Smooth muscle cell (in vitro differentiated cells): ENCODE data around the gene PDGFA. TPM values are rescaled to one million over a fixed set of nuclear protein-coding genes. Genes with fewer than 3 reads are reported as not detected.

Source experiments
- DNase-seq: peaks from one replicate; lab custom pipeline; 2025; ENCODE audit not compliant: unreplicated experiment; lab: John Stamatoyannopoulos, UW
- H2AFZ ChIP-seq: fragments of 200-600 bp; sonication (generic); 2 replicates; pipeline ENCODE4 v1.6.0; 2016; ENCODE audit warnings: antibody characterized with exemption, low read depth, mild to moderate bottlenecking
- H3F3A ChIP-seq: fragments of 200-600 bp; sonication (generic); 2 replicates; pipeline ENCODE4 v1.6.0; 2017; ENCODE audit warnings: antibody characterized with exemption, low read depth
- H3K27ac ChIP-seq: fragments of 200-600 bp; sonication (generic); 2 replicates; pipeline ENCODE4 v1.5.1; 2016; ENCODE audit warnings: low read depth, mild to moderate bottlenecking
- H3K27me3 ChIP-seq: fragments of 200-600 bp; sonication (generic); 2 replicates; pipeline ENCODE4 v1.6.1; 2016; ENCODE audit warnings: low read depth, mild to moderate bottlenecking
- H3K36me3 ChIP-seq: fragments of 200-600 bp; sonication (generic); 2 replicates; pipeline ENCODE4 v1.5.1; 2016; ENCODE audit warnings: low read depth
- H3K4me1 ChIP-seq: fragments of 200-600 bp; sonication (generic); 2 replicates; pipeline ENCODE4 v1.5.1; 2016; ENCODE audit warnings: low read depth
- H3K4me2 ChIP-seq: fragments of 200-600 bp; sonication (generic); 2 replicates; pipeline ENCODE4 v1.6.0; 2016; ENCODE audit warnings: mild to moderate bottlenecking
- H3K4me3 ChIP-seq: fragments of 200-600 bp; sonication (generic); 2 replicates; pipeline ENCODE4 v1.5.1; 2016; ENCODE audit warnings: mild to moderate bottlenecking
- H3K79me2 ChIP-seq: fragments of 200-600 bp; sonication (generic); 2 replicates; pipeline ENCODE4 v1.6.0; 2016; ENCODE audit warnings: low read depth, mild to moderate bottlenecking
- H3K9ac ChIP-seq: fragments of 200-600 bp; sonication (generic); 2 replicates; pipeline ENCODE4 v1.6.0; 2016; ENCODE audit warnings: low read depth
- H3K9me3 ChIP-seq: fragments of 200-600 bp; sonication (generic); replicated peaks from 2 replicates; pipeline ENCODE4 v1.5.1; 2016; ENCODE audit warnings: low read depth
- H4K20me1 ChIP-seq: fragments of 200-600 bp; sonication (generic); 2 replicates; pipeline ENCODE4 v1.6.0; 2016; ENCODE audit warnings: low read depth
- CTCF ChIP-seq: fragments of 200-600 bp; sonication (generic); IDR thresholded peaks from 2 replicates; pipeline ENCODE4 v1.5.1; 2017; ENCODE audit warnings: borderline replicate concordance, mild to moderate bottlenecking, antibody characterized with exemption; ENCODE audit not compliant: insufficient read depth, poor library complexity, severe bottlenecking
- WGBS: methylation state at CpG from one replicate; pipeline ENCODE4 v1.1.7; 2016; ENCODE audit warnings: low lambda C conversion rate; 5-methylcytosine and 5-hydroxymethylcytosine counted together
- polyA plus RNA-seq: library from polyadenylated mRNA; unstranded; fragments of >200 nt; fragmentation: Nextera tagmentation; extraction: Ambion mirVana; gene quantifications from 2 replicates; pipeline ENCODE4 v1.2.1, GENCODE V29; 2016
- total RNA-seq: library from RNA; depleted of rRNA; stranded (reverse); fragments of >200 nt; gene quantifications from 2 replicates; pipeline ENCODE4 v1.2.3, GENCODE V29; 2014

Gene PDGFA
- total and polyA plus RNA-seq, 2 experiments from 2014 or later, result 32.0 to 68.1 TPM

GRCh38 chr7:498678-499641, 20.7 kb downstream of the PDGFA start:
- H3F3A ChIP-seq, result peaks cover 22% of the 10 kb centered on the region
- 94% methylated on average over 11 of the region's 11 CpGs for WGBS
- TF ChIP-seq CTCF, result no peak
- H3K4me2 ChIP-seq, result no peak overlapping the region
- no peak overlapping the region for H3K27ac ChIP-seq
- H3K27me3 ChIP-seq, result no peaks in the 10 kb centered on the region
- H3K4me1 ChIP-seq, result no peaks in the 10 kb centered on the region
- no peak overlapping the region for H2AFZ ChIP-seq
- H3K9ac ChIP-seq, result no peak overlapping the region
- peaks cover 10% of the 10 kb centered on the region for H3K36me3 ChIP-seq
- H4K20me1 ChIP-seq, result peaks cover 79% of the 10 kb centered on the region
- H3K9me3 ChIP-seq, result no peaks in the 10 kb centered on the region
- H3K79me2 ChIP-seq, result no peaks in the 10 kb centered on the region
- no peak overlapping the region for H3K4me3 ChIP-seq
- no peak for DNase-seq

GRCh38 chr7:497946-498655, 21.5 kb downstream of the PDGFA start:
- TF ChIP-seq CTCF, result no peak
- H3K27me3 ChIP-seq, result no peaks in the 10 kb centered on the region
- peaks cover 70% of the 10 kb centered on the region for H4K20me1 ChIP-seq
- H3K79me2 ChIP-seq, result no peaks in the 10 kb centered on the region
- H3K4me3 ChIP-seq, result no peak overlapping the region
- 94% methylated on average over 21 of the region's 21 CpGs for WGBS
- no peak overlapping the region for H3K27ac ChIP-seq
- DNase-seq, result no peak
- H3K36me3 ChIP-seq, result peaks cover 10% of the 10 kb centered on the region
- H3F3A ChIP-seq, result peaks cover 22% of the 10 kb centered on the region
- no peak overlapping the region for H3K9ac ChIP-seq
- no peaks in the 10 kb centered on the region for H3K4me1 ChIP-seq
- H2AFZ ChIP-seq, result no peak overlapping the region
- no peak overlapping the region for H3K4me2 ChIP-seq
- no peaks in the 10 kb centered on the region for H3K9me3 ChIP-seq

GRCh38 chr7:497346-497745, 22.3 kb downstream of the PDGFA start:
- H3K4me2 ChIP-seq, result no peak overlapping the region
- no peaks in the 10 kb centered on the region for H3K27me3 ChIP-seq
- no peak overlapping the region for H3K9ac ChIP-seq
- no peaks in the 10 kb centered on the region for H3K4me1 ChIP-seq
- peaks cover 10% of the 10 kb centered on the region for H3K36me3 ChIP-seq
- H3K79me2 ChIP-seq, result no peaks in the 10 kb centered on the region
- H3F3A ChIP-seq, result peaks cover 21% of the 10 kb centered on the region
- no peak overlapping the region for H3K27ac ChIP-seq
- no peak overlapping the region for H2AFZ ChIP-seq
- DNase-seq, result no peak
- H3K4me3 ChIP-seq, result no peak overlapping the region
- H3K9me3 ChIP-seq, result no peaks in the 10 kb centered on the region
- no peak for TF ChIP-seq CTCF
- WGBS, result 96% methylated on average over 13 of the region's 13 CpGs
- H4K20me1 ChIP-seq, result peaks cover 63% of the 10 kb centered on the region
